ENCODE measurements around the gene MRPL53. TPM values are rescaled to one million over a fixed set of nuclear protein-coding genes. Genes with fewer than 3 reads are reported as not detected.

The MRPL53 gene
- total RNA-seq, 1 experiment from 2014 or later = 98.1 TPM

DNA sequence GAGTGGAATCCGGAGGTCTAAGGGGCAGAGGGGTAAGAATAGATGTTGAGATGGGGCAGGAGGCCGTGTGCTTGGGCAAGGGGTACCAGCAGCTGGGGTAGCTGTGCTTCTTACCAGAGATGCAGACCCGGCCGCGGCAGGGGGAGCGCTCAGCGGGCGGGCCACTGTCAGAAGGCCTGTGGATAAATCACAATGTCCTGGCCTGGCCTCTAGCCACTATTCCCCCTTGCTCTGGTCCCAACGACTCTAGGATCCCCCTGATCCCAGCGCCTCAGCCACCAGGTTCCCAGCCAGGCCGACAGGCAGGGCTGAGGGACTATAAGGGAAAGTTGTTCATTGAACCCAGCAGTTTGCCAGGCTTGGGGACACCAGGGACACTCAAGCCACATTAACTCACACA, 42.0 kb downstream of the MRPL53 start:
- no peak overlapping the region for H3K27ac ChIP-seq (ENCODE audit: low read length)
- POLR2A ChIA-PET = no interaction called here
- H3K4me1 ChIP-seq (ENCODE audit: control insufficient read depth, insufficient read depth, low read length) = peaks cover 3% of the 10 kb centered on the region; the same call in 1 of the 2 replicates
- H3K27me3 ChIP-seq (ENCODE audit: control insufficient read depth, insufficient read depth, low read length) = no peaks in the 10 kb centered on the region
- TF ChIP-seq SIN3A (IDR thresholded peaks at IDR 0.05; ENCODE audit: borderline replicate concordance, insufficient read depth, low read depth, low read length) = no peak
- no peak for TF ChIP-seq TCF7L2 (IDR thresholded peaks at IDR 0.05; ENCODE audit: low read depth, low read length)
- TF ChIP-seq, protein P1, sequence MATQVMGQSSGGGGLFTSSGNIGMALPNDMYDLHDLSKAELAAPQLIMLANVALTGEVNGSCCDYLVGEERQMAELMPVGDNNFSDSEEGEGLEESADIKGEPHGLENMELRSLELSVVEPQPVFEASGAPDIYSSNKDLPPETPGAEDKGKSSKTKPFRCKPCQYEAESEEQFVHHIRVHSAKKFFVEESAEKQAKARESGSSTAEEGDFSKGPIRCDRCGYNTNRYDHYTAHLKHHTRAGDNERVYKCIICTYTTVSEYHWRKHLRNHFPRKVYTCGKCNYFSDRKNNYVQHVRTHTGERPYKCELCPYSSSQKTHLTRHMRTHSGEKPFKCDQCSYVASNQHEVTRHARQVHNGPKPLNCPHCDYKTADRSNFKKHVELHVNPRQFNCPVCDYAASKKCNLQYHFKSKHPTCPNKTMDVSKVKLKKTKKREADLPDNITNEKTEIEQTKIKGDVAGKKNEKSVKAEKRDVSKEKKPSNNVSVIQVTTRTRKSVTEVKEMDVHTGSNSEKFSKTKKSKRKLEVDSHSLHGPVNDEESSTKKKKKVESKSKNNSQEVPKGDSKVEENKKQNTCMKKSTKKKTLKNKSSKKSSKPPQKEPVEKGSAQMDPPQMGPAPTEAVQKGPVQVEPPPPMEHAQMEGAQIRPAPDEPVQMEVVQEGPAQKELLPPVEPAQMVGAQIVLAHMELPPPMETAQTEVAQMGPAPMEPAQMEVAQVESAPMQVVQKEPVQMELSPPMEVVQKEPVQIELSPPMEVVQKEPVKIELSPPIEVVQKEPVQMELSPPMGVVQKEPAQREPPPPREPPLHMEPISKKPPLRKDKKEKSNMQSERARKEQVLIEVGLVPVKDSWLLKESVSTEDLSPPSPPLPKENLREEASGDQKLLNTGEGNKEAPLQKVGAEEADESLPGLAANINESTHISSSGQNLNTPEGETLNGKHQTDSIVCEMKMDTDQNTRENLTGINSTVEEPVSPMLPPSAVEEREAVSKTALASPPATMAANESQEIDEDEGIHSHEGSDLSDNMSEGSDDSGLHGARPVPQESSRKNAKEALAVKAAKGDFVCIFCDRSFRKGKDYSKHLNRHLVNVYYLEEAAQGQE (IDR thresholded peaks at IDR 0.05; ENCODE audit: insufficient read depth in 1 of 2, low read depth in 2 of 2, low read length in 1 of 2) = no peak
- TF ChIP-seq POLR2AphosphoS5 (IDR thresholded peaks at IDR 0.05; ENCODE audit: low read depth, low read length) = no peak
- TF ChIP-seq, protein P2, sequence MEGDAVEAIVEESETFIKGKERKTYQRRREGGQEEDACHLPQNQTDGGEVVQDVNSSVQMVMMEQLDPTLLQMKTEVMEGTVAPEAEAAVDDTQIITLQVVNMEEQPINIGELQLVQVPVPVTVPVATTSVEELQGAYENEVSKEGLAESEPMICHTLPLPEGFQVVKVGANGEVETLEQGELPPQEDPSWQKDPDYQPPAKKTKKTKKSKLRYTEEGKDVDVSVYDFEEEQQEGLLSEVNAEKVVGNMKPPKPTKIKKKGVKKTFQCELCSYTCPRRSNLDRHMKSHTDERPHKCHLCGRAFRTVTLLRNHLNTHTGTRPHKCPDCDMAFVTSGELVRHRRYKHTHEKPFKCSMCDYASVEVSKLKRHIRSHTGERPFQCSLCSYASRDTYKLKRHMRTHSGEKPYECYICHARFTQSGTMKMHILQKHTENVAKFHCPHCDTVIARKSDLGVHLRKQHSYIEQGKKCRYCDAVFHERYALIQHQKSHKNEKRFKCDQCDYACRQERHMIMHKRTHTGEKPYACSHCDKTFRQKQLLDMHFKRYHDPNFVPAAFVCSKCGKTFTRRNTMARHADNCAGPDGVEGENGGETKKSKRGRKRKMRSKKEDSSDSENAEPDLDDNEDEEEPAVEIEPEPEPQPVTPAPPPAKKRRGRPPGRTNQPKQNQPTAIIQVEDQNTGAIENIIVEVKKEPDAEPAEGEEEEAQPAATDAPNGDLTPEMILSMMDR (IDR thresholded peaks at IDR 0.05) = no peak
- ATAC-seq = no peak
- no TSS peak for BruUV-seq (replicated peaks)
- H3K9me3 ChIP-seq (ENCODE audit: control insufficient read depth, insufficient read depth, low read depth, low read length) = no peaks in the 10 kb centered on the region
- CTCF ChIA-PET = interaction anchor here (0.7 kb wide), 1 partner anchor 25 kb away, joined by 3 read pairs; no protein-coding TSS in a partner anchor
- peaks cover 7% of the 10 kb centered on the region for H3K36me3 ChIP-seq (ENCODE audit: control insufficient read depth, insufficient read depth, low read length)
- in situ Hi-C loops (cut with HindIII; ENCODE audit: low pct_unique_long_range_greater_than_20kb, low sequenced_read_pairs) (no loop called here), intact Hi-C loops (cut with micrococcal nuclease; ENCODE audit: unreplicated experiment) (no loop called here)
- no peak for DNase-seq (ENCODE audit: low read depth, low spot score)
- no peak overlapping the region for H3K4me3 ChIP-seq (ENCODE audit: low read depth in 2 of 2, low read length in 2 of 2)

DNA sequence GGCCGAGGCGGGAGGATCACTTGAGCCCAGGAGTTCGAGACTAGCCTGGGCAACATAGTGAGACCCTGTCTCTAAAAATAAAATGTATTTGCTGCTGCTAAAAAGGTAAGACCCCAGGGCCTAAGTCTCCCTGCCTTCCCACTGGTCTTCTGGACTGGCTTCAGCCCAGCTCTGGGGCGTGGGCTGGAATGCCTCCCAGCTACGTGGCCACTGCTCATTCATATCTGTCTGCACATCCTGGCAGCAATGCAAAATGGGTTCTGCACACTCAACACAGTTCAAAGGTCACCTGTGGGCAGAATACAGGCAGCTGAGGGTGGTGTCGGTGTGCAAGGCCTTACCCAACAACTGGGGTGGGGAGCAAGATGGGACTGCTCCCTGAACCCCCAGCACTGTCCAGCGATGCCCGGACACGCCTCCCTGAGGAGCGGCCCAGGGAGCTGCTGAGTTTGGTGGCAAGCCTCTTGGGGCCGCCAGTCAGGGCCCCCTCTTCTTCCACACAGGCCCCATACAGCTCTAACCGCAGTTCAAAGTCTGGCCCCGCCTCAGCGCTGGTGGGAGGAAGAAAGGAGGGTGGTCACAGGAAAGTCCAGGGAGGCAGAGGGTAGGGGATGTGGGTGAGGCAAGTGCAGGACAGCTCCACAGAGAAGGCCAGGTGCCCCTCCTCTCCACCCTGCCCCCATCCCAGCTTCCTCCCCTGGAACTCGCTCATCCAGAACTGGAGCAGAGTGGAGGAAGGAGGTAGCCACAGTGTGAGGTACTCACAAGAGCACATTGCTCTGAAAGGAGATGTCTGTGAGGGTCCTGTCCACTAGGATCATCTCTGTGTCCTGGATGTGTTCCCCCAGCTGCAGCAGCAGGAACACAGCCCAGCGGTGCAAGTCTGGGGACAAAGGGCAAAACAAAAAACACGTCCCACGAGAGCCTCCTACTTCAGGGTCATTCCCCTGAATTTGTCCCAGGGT, 42.7 kb downstream of the MRPL53 start:
- in situ Hi-C loops (cut with HindIII; ENCODE audit: low pct_unique_long_range_greater_than_20kb, low sequenced_read_pairs) (no loop called here), intact Hi-C loops (cut with micrococcal nuclease; ENCODE audit: unreplicated experiment) (no loop called here)
- no peak for ATAC-seq
- TF ChIP-seq POLR2AphosphoS5 (IDR thresholded peaks at IDR 0.05; ENCODE audit: low read depth, low read length) = no peak
- no peak for TF ChIP-seq SIN3A (IDR thresholded peaks at IDR 0.05; ENCODE audit: borderline replicate concordance, insufficient read depth, low read depth, low read length)
- TF ChIP-seq, protein P2 (IDR thresholded peaks at IDR 0.05) = no peak
- TF ChIP-seq TCF7L2 (IDR thresholded peaks at IDR 0.05; ENCODE audit: low read depth, low read length) = no peak
- TF ChIP-seq, protein P1 (IDR thresholded peaks at IDR 0.05; ENCODE audit: insufficient read depth in 1 of 2, low read depth in 2 of 2, low read length in 1 of 2) = no peak
- Histone ChIP-seq H3K4me1 (ENCODE audit: control insufficient read depth, insufficient read depth, low read length) (peaks cover 3% of the 10 kb centered on the region; the same call in 1 of the 2 replicates), H3K9me3 (ENCODE audit: control insufficient read depth, insufficient read depth, low read depth, low read length) (no peaks in the 10 kb centered on the region), H3K27ac (ENCODE audit: low read length) (no peak overlapping the region), H3K36me3 (ENCODE audit: control insufficient read depth, insufficient read depth, low read length) (peaks cover 7% of the 10 kb centered on the region), H3K4me3 (ENCODE audit: low read depth in 2 of 2, low read length in 2 of 2) (no peak overlapping the region), H3K27me3 (ENCODE audit: control insufficient read depth, insufficient read depth, low read length) (no peaks in the 10 kb centered on the region)
- no TSS peak for BruUV-seq (replicated peaks)
- no peak for DNase-seq (ENCODE audit: low read depth, low spot score)
- ChIA-PET CTCF (interaction anchor here (0.7 kb wide), 1 partner anchor 26 kb away, joined by 3 read pairs; no protein-coding TSS in a partner anchor), POLR2A (no interaction called here)

Measured in Panc1 (cell line).